Astrocyte of the spinal cord (primary cell): Measurements from ENCODE around the gene CLRN2.

Source experiments
- DNase-seq: peaks from one replicate; pipeline ENCODE4 v3.0.0; 2011; ENCODE audit warnings: low read depth, low spot score
- H3K4me3 ChIP-seq: 2 replicates; pipeline ENCODE4 v1.5.1; 2011; ENCODE audit warnings: low read depth, mild to moderate bottlenecking, low read length, moderate library complexity
- in situ Hi-C: cut with HindIII; loops from 2 replicates; pipeline ENCODE4 v1.10.0; 2017; ENCODE audit warnings: low sequenced_read_pairs
- TF ChIP-seq, protein P1 (sequence below): IDR thresholded peaks from 2 replicates; pipeline ENCODE4 v1.5.1; 2012; ENCODE audit warnings: low read depth, mild to moderate bottlenecking, low read length, inconsistent platforms

The CLRN2 gene

DNA sequence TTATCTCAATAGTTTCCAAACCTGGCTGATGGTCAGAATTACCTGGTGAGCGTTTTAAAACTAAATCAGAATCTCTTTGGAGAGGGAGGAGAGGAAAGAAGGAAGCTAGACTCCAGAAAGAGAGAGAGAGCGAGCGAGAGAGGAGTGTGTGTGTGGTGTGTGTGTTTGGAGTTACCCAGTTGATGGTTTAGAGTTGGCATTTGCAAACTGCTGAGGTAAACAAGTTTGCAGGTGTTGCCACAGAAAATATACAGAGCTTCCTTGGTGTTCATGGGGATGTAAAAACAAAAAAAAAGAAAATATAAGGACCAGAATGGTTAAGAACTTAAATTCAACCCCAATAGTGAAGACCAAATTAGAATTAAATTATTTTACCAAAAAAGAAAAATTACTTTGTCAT lies 35.6 kb downstream of the CLRN2 start:
- in situ Hi-C loops: no loop called here

GRCh38 chr4:17552427-17552826 lies 37.5 kb downstream of the CLRN2 start:
- in situ Hi-C loops: no loop called here
- no peak for DNase-seq
- TF ChIP-seq, protein P1, sequence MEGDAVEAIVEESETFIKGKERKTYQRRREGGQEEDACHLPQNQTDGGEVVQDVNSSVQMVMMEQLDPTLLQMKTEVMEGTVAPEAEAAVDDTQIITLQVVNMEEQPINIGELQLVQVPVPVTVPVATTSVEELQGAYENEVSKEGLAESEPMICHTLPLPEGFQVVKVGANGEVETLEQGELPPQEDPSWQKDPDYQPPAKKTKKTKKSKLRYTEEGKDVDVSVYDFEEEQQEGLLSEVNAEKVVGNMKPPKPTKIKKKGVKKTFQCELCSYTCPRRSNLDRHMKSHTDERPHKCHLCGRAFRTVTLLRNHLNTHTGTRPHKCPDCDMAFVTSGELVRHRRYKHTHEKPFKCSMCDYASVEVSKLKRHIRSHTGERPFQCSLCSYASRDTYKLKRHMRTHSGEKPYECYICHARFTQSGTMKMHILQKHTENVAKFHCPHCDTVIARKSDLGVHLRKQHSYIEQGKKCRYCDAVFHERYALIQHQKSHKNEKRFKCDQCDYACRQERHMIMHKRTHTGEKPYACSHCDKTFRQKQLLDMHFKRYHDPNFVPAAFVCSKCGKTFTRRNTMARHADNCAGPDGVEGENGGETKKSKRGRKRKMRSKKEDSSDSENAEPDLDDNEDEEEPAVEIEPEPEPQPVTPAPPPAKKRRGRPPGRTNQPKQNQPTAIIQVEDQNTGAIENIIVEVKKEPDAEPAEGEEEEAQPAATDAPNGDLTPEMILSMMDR: no peak
- no peak overlapping the region for H3K4me3 ChIP-seq

More for the DNA sequence above, 35.6 kb downstream of the CLRN2 start:
- no peak overlapping the region for H3K4me3 ChIP-seq
- DNase-seq: no peak
- TF ChIP-seq, protein P1: no peak

DNA sequence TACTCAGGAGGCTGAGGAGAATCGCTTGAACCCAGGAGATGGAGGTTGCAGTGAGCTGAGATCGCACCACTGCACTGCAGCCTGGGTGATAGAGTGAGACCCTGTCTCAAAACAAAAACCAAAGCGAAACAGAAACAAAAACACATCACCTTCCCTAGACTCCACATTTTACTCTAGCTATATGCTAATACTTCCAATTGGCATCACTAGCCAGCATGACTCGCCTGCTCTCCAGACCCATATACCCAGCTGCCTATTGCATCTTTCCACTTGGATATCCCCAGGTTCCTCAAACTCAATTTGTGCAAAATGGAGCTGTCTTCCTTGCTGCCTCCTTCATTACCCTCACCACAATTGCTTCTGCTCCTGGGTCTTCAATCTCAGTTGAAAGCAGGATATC lies 39.6 kb downstream of the CLRN2 start:
- TF ChIP-seq, protein P1: no peak
- in situ Hi-C loops: no loop called here
- H3K4me3 ChIP-seq: no peak overlapping the region
- no peak for DNase-seq

- in situ Hi-C loops: no loop called here
- TF ChIP-seq, protein P1: no peak
- DNase-seq: no peak
- H3K4me3 ChIP-seq: no peak overlapping the region
Observed at GRCh38 chr4:17556498-17556897, 41.5 kb downstream of the CLRN2 start.

DNA sequence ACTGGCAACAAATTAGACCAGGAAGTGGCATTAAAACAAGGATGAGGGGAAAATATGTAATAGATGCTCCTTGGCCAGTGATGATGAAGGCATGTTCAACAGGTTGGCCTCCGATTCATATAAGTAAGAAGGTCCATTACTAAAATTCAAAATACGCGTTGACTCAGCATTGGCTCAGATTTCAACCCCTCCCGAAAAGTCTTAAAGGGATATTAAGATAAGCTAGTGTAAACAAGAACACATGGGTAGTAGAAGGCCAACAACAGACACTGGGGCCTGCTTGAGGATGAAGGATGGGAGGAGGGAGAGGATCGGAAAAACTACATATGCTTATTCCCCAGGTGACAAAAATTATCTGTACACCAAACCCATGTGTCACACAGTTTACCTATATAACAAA lies 42.9 kb downstream of the CLRN2 start:
- TF ChIP-seq, protein P1: no peak
- no peak for DNase-seq
- in situ Hi-C loops: no loop called here
- H3K4me3 ChIP-seq: no peak overlapping the region

DNA sequence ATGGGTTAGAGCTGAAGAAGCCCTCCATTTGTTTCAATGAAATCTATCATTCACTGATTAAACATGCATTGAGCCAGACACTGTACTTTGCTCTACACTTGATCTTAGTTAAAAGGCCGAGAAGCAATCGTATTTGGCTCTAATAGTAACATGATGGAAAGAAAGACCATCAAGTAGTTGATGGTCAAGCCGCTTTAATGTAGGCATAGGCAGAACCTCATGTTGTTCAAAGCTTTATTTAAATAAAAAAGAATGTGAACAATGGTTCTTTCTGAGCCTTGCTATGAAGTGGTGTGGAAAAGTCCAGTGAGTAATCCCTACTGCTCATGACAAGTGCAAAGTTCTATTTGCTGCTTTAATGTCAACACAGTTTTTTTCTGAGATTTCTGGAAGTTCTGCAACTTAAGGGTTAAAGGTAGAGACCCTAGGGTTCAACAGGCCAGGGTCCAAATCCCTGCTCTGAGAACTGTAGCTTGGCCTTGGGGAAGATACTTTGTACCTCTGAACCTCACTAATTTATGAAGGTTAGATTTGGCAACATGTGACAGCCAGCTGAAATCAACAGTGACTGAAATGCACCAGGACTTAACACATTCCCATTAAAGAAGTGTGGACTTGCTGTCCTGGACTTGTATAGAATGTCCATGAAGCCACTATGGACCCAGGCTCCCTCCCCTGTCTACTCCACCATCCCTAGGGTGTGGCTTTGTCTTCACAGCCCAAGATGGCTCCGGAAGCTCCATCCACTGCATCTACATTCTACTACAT lies 44.2 kb downstream of the CLRN2 start:
- TF ChIP-seq, protein P1: no peak
- no peak overlapping the region for H3K4me3 ChIP-seq
- in situ Hi-C loops: no loop called here
- DNase-seq: no peak
